ENCODE results near the gene MAST4. TPM values are rescaled to one million over a fixed set of nuclear protein-coding genes. Genes with fewer than 3 reads are reported as not detected.

The MAST4 gene
- total RNA-seq, 4 donors from 2014 or later: 19.5 to 44.1 (median 24.1) TPM

GRCh38 chr5:66669086-66669861 is 73.1 kb downstream of the MAST4 start:
- H3K4me1 ChIP-seq: no peaks in the 10 kb centered on the region
- H3K36me3 ChIP-seq: no peaks in the 10 kb centered on the region
- DNase-seq (ENCODE audit: low spot score in 2 of 2): no peak
- no peaks in the 10 kb centered on the region for H3K27me3 ChIP-seq
- no peak for TF ChIP-seq POLR2A (IDR thresholded peaks at IDR 0.05)
- no peak for TF ChIP-seq EP300 (IDR thresholded peaks at IDR 0.05)
- TF ChIP-seq CTCF (IDR thresholded peaks at IDR 0.05): no peak
- no peak overlapping the region for H3K4me3 ChIP-seq
- no peaks in the 10 kb centered on the region for H3K9me3 ChIP-seq
- 92 to 96% methylated on average over 5 of the region's 5 CpGs for WGBS, 2 donors
- H3K27ac ChIP-seq: no peak overlapping the region

GRCh38 chr5:66669862-66670195 is 73.6 kb downstream of the MAST4 start:
- Histone ChIP-seq H3K27me3 (no peaks in the 10 kb centered on the region), H3K27ac (no peak overlapping the region), H3K4me3 (no peak overlapping the region), H3K4me1 (no peaks in the 10 kb centered on the region), H3K9me3 (no peaks in the 10 kb centered on the region), H3K36me3 (no peaks in the 10 kb centered on the region)
- 82 to 86% methylated on average over 3 of the region's 3 CpGs for WGBS, 2 donors
- no peak for DNase-seq (ENCODE audit: low spot score in 2 of 2)
- no peak for TF ChIP-seq POLR2A (IDR thresholded peaks at IDR 0.05)
- no peak for TF ChIP-seq CTCF (IDR thresholded peaks at IDR 0.05)
- TF ChIP-seq EP300 (IDR thresholded peaks at IDR 0.05): no peak

GRCh38 chr5:66671305-66671704 is 75.1 kb downstream of the MAST4 start:
- no peak for DNase-seq (ENCODE audit: low spot score in 2 of 2)
- no peaks in the 10 kb centered on the region for H3K27me3 ChIP-seq
- TF ChIP-seq POLR2A (IDR thresholded peaks at IDR 0.05): no peak
- TF ChIP-seq CTCF (IDR thresholded peaks at IDR 0.05): no peak
- TF ChIP-seq EP300 (IDR thresholded peaks at IDR 0.05): no peak

GRCh38 chr5:66674802-66675201 is 78.6 kb downstream of the MAST4 start:
- Histone ChIP-seq H3K27me3 (no peaks in the 10 kb centered on the region), H3K4me3 (no peak overlapping the region), H3K27ac (no peak overlapping the region), H3K36me3 (no peaks in the 10 kb centered on the region), H3K4me1 (no peaks in the 10 kb centered on the region), H3K9me3 (no peaks in the 10 kb centered on the region)
- 90 to 95% methylated on average over 5 of the region's 5 CpGs for WGBS, 2 donors
- TF ChIP-seq EP300 (IDR thresholded peaks at IDR 0.05): no peak
- TF ChIP-seq CTCF (IDR thresholded peaks at IDR 0.05): no peak
- no peak for TF ChIP-seq POLR2A (IDR thresholded peaks at IDR 0.05)
- DNase-seq (ENCODE audit: low spot score in 2 of 2): no peak

More at GRCh38 chr5:66671305-66671704, 75.1 kb downstream of the MAST4 start:
- no peaks in the 10 kb centered on the region for H3K9me3 ChIP-seq
- no peaks in the 10 kb centered on the region for H3K4me1 ChIP-seq
- H3K36me3 ChIP-seq: no peaks in the 10 kb centered on the region
- H3K27ac ChIP-seq: no peak overlapping the region
- 43 to 65% methylated on average over 2 of the region's 2 CpGs for WGBS, 2 donors
- H3K4me3 ChIP-seq: no peak overlapping the region

GRCh38 chr5:66675406-66675805 is 79.2 kb downstream of the MAST4 start:
- no peaks in the 10 kb centered on the region for H3K27me3 ChIP-seq
- peak in 1 of 2 donors; percentile 13 for DNase-seq (ENCODE audit: low spot score in 2 of 2)
- H3K9me3 ChIP-seq: no peaks in the 10 kb centered on the region
- no peak overlapping the region for H3K27ac ChIP-seq
- no peak overlapping the region for H3K4me3 ChIP-seq
- no peaks in the 10 kb centered on the region for H3K36me3 ChIP-seq
- no peaks in the 10 kb centered on the region for H3K4me1 ChIP-seq
- 68 to 73% methylated on average over 2 of the region's 2 CpGs for WGBS, 2 donors
- no peak for TF ChIP-seq POLR2A (IDR thresholded peaks at IDR 0.05)
- no peak for TF ChIP-seq CTCF (IDR thresholded peaks at IDR 0.05)
- peak in 1 of 2 donors; percentile 14 for TF ChIP-seq EP300 (IDR thresholded peaks at IDR 0.05)

Measured in tibial nerve (tissue), 4 donors.